Body of pancreas (tissue), 4 donors: Measurements from ENCODE around the gene TMEM150C. TPM values are rescaled to one million over a fixed set of nuclear protein-coding genes. Genes with fewer than 3 reads are reported as not detected.

ENCODE experiments used
- ATAC-seq: fragments of 150-250 bp; one replicate; pipeline ENCODE4 v1.9.1; 2016
- DNase-seq, 4 donors: peaks; one replicate each; pipeline ENCODE4 v3.0.0-alpha.2; 2019
- H3K27ac ChIP-seq, 4 donors: fragments of 200-600 bp; sonication (generic); 1 replicate in 3 of 4; 2 replicates in 1 of 4; pipeline versions ENCODE4 v1.5.1 to v1.6.1; 2016 to 2019; ENCODE audit warnings: mild to moderate bottlenecking in 1 of 4, mixed read lengths in 1 of 4, moderate library complexity in 1 of 4
- H3K27me3 ChIP-seq, 2 donors: fragments of 200-600 bp; sonication (generic); one replicate each; pipeline ENCODE4 v1.6.0; 2016; ENCODE audit warnings: mild to moderate bottlenecking in 1 of 2
- H3K36me3 ChIP-seq, 2 donors: fragments of 200-600 bp; sonication (generic); replicated peaks in 1 of 2; 2 replicates each; pipeline ENCODE4 v1.5.1; 2016; ENCODE audit warnings: low read depth in 2 of 2; ENCODE audit not compliant: insufficient read depth in 1 of 2
- H3K4me1 ChIP-seq: fragments of 200-600 bp; sonication (generic); one replicate; pipeline ENCODE4 v1.6.0; 2016
- H3K4me3 ChIP-seq, 2 donors: fragments of 200-600 bp; sonication (generic); 1 replicate in 1 of 2; 2 replicates in 1 of 2; pipeline ENCODE4 v1.5.1; 2016 to 2019
- H3K9me3 ChIP-seq, 3 donors: fragments of 200-600 bp; sonication (generic); 1 replicate in 2 of 3; 2 replicates in 1 of 3; pipeline ENCODE4 v1.5.1; 2016
- CTCF ChIP-seq, 7 experiments: fragments of 450-650 bp in 4 of 7; fragments of 200-600 bp in 3 of 7; sonication (generic) in 3 of 7; IDR thresholded peaks; one replicate each; pipeline ENCODE4 v1.5.1; 2016 to 2019; ENCODE audit warnings: antibody characterized with exemption in 7 of 7
- POLR2A ChIP-seq, 3 donors: fragments of 450-650 bp; IDR thresholded peaks; one replicate each; pipeline ENCODE4 v1.6.1; 2016; ENCODE audit warnings: antibody characterized with exemption in 3 of 3, mild to moderate bottlenecking in 2 of 3
- WGBS, 2 donors: methylation state at CpG; one replicate each; pipeline ENCODE4 v1.1.5; 2017; 5-methylcytosine and 5-hydroxymethylcytosine counted together
- intact Hi-C: fragments of 100-400 bp; cut with DNase I; formaldehyde crosslinking; loops from one replicate; pipeline ENCODE4 v1.15.1; 2023
- total RNA-seq, 2 donors: library from RNA; depleted of rRNA; stranded (reverse); fragments of >200 nt; gene quantifications; one replicate each; pipeline ENCODE4 v1.1.0, GENCODE V29; 2016

The TMEM150C gene
- total RNA-seq, 2 donors from 2014 or later: 5.2 to 5.6 TPM

GRCh38 chr4:82525307-82525911, 36.4 kb downstream of the TMEM150C start:
- intact Hi-C loops: no loop called here
- no peak overlapping the region for H3K27ac ChIP-seq
- no peak overlapping the region for H3K4me3 ChIP-seq
- no peaks in the 10 kb centered on the region for H3K27me3 ChIP-seq
- DNase-seq (no peak), ATAC-seq (no peak)
- H3K36me3 ChIP-seq: no peaks in the 10 kb centered on the region
- 61 to 81% methylated on average over 4 of the region's 4 CpGs for WGBS, 2 donors
- no peaks in the 10 kb centered on the region for H3K4me1 ChIP-seq
- no peaks in the 10 kb centered on the region for H3K9me3 ChIP-seq
- TF ChIP-seq POLR2A (IDR thresholded peaks at IDR 0.05) (no peak), CTCF (IDR thresholded peaks at IDR 0.05) (no peak)

GRCh38 chr4:82524570-82525152, 37.1 kb downstream of the TMEM150C start:
- intact Hi-C loops: no loop called here
- TF ChIP-seq CTCF (IDR thresholded peaks at IDR 0.05): no peak
- no peak for TF ChIP-seq POLR2A (IDR thresholded peaks at IDR 0.05)
- no peaks in the 10 kb centered on the region for H3K36me3 ChIP-seq
- no peak overlapping the region for H3K27ac ChIP-seq
- no peaks in the 10 kb centered on the region for H3K9me3 ChIP-seq
- WGBS, 2 donors: 54 to 62% methylated on average over 6 of the region's 6 CpGs
- no peaks in the 10 kb centered on the region for H3K27me3 ChIP-seq
- H3K4me1 ChIP-seq: no peaks in the 10 kb centered on the region
- H3K4me3 ChIP-seq: no peak overlapping the region
- ATAC-seq (no peak), DNase-seq (no peak)

GRCh38 chr4:82523179-82523578, 38.6 kb downstream of the TMEM150C start:
- intact Hi-C loops: no loop called here
- DNase-seq: no peak
- Histone ChIP-seq H3K9me3 (no peaks in the 10 kb centered on the region), H3K27me3 (no peaks in the 10 kb centered on the region), H3K4me3 (no peak overlapping the region), H3K27ac (no peak overlapping the region), H3K36me3 (no peaks in the 10 kb centered on the region), H3K4me1 (no peaks in the 10 kb centered on the region)
- TF ChIP-seq CTCF (IDR thresholded peaks at IDR 0.05) (no peak), POLR2A (IDR thresholded peaks at IDR 0.05) (no peak)
- ATAC-seq: no peak
- WGBS, 2 donors: 80 to 90% methylated on average over 9 of the region's 9 CpGs

GRCh38 chr4:82522472-82522871, 39.3 kb downstream of the TMEM150C start:
- no peaks in the 10 kb centered on the region for H3K4me1 ChIP-seq
- no peak overlapping the region for H3K4me3 ChIP-seq
- H3K36me3 ChIP-seq: no peaks in the 10 kb centered on the region
- no peak for TF ChIP-seq CTCF (IDR thresholded peaks at IDR 0.05)
- TF ChIP-seq POLR2A (IDR thresholded peaks at IDR 0.05): no peak
- intact Hi-C loops: no loop called here
- H3K27me3 ChIP-seq: no peaks in the 10 kb centered on the region
- no peak overlapping the region for H3K27ac ChIP-seq
- DNase-seq (no peak), ATAC-seq (no peak)
- H3K9me3 ChIP-seq: no peaks in the 10 kb centered on the region
- 91 to 94% methylated on average over 4 of the region's 4 CpGs for WGBS, 2 donors

GRCh38 chr4:82521283-82521682, 40.5 kb downstream of the TMEM150C start:
- Histone ChIP-seq H3K27me3 (no peaks in the 10 kb centered on the region), H3K36me3 (no peaks in the 10 kb centered on the region), H3K4me1 (peaks cover under 1% of the 10 kb centered on the region), H3K27ac (no peak overlapping the region), H3K9me3 (no peaks in the 10 kb centered on the region), H3K4me3 (no peak overlapping the region)
- DNase-seq (no peak), ATAC-seq (no peak)
- TF ChIP-seq POLR2A (IDR thresholded peaks at IDR 0.05): no peak
- TF ChIP-seq CTCF (IDR thresholded peaks at IDR 0.05): no peak
- intact Hi-C loops: no loop called here
- WGBS, 2 donors: 51 to 92% methylated on average over 2 of the region's 2 CpGs
